Stimulated activated effector memory CD8-positive, alpha-beta T cell treated with anti-CD3 and anti-CD28 coated beads, Interleukin-12 subunit alpha, Interleukin-12 subunit beta, amount 100 ng/mL, for 72 hours (primary cell): ENCODE results near the gene THOC1.
"Not testable (repeated sequence)": the region's sequence is repeated elsewhere in the genome, so short reads cannot be mapped to it uniquely, and the experiment has no call there.

ENCODE experiments used
- ATAC-seq: fragments of 150-1000 bp; cut with Tn5 transposase; 2 replicates; pipeline ENCODE4 v1.10.0; 2021
- DNase-seq, 2 donors: peaks; one replicate each; pipeline ENCODE4 v3.0.0; 2021 to 2022; ENCODE audit warnings: low spot score in 2 of 2
- H3K27ac Mint-ChIP-seq: one replicate; pipeline ENCODE4 v1.8.0; 2022; ENCODE audit warnings: mild to moderate bottlenecking, mixed read lengths
- H3K36me3 Mint-ChIP-seq: one replicate; pipeline ENCODE4 v1.8.0; 2022; ENCODE audit warnings: mild to moderate bottlenecking, mixed read lengths
- H3K4me1 Mint-ChIP-seq: one replicate; pipeline ENCODE4 v1.8.0; 2022; ENCODE audit warnings: mixed read lengths
- H3K4me3 Mint-ChIP-seq: one replicate; pipeline ENCODE4 v1.8.0; 2022; ENCODE audit warnings: mild to moderate bottlenecking, mixed read lengths
- H3K9me3 Mint-ChIP-seq: one replicate; pipeline ENCODE4 v1.8.0; 2022; ENCODE audit warnings: mixed read lengths

THOC1 gene

DNA sequence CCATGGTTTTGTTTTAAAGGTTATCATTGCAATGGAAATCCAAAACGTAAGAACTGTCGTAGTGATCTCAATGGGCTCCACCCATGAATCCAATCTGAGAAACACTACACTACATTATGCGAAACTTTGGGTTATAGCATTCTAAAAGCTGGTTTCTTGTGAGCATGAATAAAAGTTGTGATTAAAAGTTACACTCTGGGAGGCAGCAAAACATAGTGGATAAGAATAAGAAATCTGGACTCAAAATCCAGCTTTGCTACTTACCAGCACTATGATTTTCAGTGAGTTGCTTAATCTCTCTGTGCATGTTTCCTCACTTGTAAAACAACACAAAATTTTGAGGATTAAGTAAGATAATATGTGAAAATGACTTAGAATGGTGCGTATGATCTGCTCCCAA is 25.7 kb upstream of the THOC1 start:
- no peaks in the 10 kb centered on the region for H3K9me3 Mint-ChIP-seq
- no peaks in the 10 kb centered on the region for H3K36me3 Mint-ChIP-seq
- no peak for ATAC-seq
- no peak overlapping the region for H3K27ac Mint-ChIP-seq
- no peaks in the 10 kb centered on the region for H3K4me1 Mint-ChIP-seq
- no peak for DNase-seq
- no peak overlapping the region for H3K4me3 Mint-ChIP-seq

DNA sequence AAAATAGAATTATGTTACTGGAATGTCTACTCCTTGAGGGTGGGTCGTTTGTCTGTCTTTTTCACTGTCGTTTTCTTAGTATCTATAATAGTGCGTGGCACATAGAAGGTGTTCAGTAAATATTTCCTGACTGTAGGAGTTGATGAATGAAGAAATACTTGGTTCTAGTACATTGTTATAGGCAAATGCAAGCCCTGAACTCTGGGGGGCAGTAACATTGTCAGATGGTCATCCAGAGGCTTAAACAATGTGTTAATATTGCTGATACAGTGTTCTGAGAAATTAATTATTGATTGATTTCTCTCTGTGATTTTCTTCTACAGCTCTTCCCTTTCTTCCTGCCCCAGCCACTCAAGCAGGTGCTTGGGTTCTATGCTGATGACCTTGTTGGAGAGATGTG is 24.4 kb upstream of the THOC1 start:
- no peaks in the 10 kb centered on the region for H3K36me3 Mint-ChIP-seq
- H3K4me3 Mint-ChIP-seq: no peak overlapping the region
- no peaks in the 10 kb centered on the region for H3K9me3 Mint-ChIP-seq
- DNase-seq: no peak
- no peak overlapping the region for H3K27ac Mint-ChIP-seq
- no peaks in the 10 kb centered on the region for H3K4me1 Mint-ChIP-seq
- no peak for ATAC-seq

DNA sequence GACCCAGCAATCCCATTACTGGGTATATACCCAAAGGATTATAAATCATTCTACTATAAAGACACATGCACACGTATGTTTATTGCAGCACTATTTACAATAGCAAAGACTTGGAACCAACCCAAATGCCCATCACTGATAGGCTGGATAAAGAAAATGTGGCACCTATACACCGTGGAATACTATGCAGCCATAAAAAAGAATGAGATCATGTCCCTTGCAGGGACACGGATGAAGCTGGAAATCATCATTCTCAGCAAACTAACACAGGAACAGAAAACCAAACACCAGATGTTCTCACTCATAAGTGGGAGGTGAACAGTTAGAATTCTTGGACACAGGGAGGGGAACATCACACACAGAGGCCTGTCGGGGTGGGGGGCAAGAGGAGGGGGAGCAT is 22.1 kb upstream of the THOC1 start:
- not testable (repeated sequence) for H3K36me3 Mint-ChIP-seq, ATAC-seq, H3K4me3 Mint-ChIP-seq, H3K4me1 Mint-ChIP-seq, H3K9me3 Mint-ChIP-seq, DNase-seq, H3K27ac Mint-ChIP-seq

DNA sequence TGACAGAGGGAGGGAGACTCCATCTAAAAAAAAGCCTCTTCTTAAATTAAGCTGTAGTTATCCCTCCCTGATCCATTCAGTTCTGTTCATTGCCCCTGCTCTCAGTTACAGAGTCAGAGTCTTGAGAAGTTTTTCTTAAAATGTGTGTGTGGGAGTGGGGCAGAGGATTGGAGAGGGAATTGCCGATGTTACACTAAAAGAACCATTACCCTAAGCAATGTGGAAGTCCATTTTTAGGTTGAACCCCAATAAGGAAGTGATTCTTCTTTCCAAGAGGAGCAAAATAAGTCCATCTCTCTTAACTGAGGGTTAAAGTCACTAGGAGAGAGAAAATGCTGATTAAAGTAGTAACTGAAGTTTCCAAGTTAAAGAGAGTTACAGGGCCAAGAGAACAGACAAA is 21.2 kb upstream of the THOC1 start:
- Mint-ChIP-seq H3K36me3 (no peaks in the 10 kb centered on the region), H3K27ac (no peak overlapping the region), H3K4me1 (no peaks in the 10 kb centered on the region), H3K9me3 (no peaks in the 10 kb centered on the region), H3K4me3 (no peak overlapping the region)
- DNase-seq (no peak), ATAC-seq (no peak)

DNA sequence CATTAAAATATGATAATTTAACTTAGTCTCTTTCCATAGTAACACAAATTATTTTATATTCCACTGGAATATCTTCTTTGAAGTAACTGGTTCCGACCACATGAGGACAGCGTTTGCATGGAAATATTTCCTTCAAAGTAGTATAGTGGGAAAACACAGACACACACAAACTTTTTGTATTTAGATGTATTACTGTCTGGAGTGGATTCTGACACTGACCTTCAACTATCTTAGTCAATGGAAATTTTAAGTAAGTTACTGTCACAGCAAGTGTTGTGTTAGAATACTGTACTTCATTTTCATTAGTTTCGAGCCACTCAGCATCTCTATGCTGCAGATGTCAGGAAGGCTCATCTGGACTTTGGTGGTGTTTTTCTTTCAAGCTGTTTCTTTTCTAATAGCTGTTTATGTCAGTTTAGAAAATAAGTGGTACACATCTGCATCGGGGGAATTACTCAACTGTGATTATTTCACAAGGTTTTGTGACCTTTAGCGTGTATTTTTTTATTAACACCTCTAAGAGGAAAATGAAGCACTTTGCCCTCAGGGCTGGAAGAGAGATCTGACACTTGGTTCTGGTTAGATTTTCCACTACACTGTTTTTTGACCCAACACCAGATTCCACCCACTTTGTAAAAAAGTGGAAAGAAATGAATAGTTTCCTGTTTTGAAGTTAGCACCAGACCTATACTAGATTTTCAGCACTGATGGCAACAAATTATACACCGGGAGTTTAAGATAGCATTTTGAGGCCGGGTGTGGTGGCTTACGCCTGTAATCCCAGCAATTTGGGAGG is 18.9 kb upstream of the THOC1 start:
- H3K4me3 Mint-ChIP-seq: no peak overlapping the region
- H3K36me3 Mint-ChIP-seq: no peaks in the 10 kb centered on the region

DNA sequence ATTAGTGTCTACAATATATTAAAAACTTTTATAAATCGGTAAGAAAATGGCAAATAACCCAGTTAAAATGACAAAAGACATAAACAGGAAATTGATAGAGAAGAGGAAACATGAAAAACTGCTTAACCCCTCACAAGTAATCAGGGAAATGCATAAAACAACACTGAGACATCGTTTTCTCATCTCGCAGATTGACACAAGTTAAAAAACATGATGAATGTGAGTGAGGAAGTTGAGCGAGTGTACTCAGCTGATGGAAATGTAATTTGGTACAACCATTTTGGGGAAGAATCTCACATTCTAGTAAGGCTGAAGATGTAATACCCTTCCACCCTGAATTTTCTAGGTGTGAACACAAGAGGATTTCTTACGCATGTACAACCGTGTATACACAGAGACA is 18.0 kb upstream of the THOC1 start:
- Mint-ChIP-seq H3K4me3 (no peak overlapping the region), H3K27ac (no peak overlapping the region)
- ATAC-seq: no peak

More for the DNA sequence above, 18.9 kb upstream of the THOC1 start:
- Mint-ChIP-seq H3K9me3 (no peaks in the 10 kb centered on the region), H3K4me1 (no peaks in the 10 kb centered on the region), H3K27ac (no peak overlapping the region)
- DNase-seq (no peak), ATAC-seq (no peak)

DNA sequence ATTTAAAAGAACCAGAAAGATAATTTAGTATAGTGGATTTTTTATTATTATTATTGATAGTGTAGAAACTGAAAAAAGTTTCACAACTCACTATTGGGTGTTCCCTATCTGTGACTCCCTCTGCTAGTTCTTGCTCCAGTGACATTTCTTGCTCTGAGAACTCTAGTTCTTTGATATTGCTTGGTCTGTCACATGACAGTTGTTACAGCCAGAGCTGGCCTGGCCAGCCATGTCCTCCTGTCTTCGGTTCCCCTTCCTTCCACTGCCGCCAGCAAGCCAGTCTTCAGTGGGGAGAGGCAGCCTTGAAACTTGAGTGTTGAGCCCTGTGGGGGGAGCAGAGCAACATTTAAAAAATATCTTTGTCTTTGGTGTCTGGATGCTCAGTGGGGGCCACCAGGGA is 7.6 kb upstream of the THOC1 start:
- Mint-ChIP-seq H3K4me1 (no peaks in the 10 kb centered on the region), H3K36me3 (no peaks in the 10 kb centered on the region), H3K9me3 (no peaks in the 10 kb centered on the region), H3K27ac (no peak overlapping the region), H3K4me3 (no peak overlapping the region)
- ATAC-seq (no peak), DNase-seq (no peak)

More for the DNA sequence above, 18.0 kb upstream of the THOC1 start:
- H3K9me3 Mint-ChIP-seq: no peaks in the 10 kb centered on the region
- H3K36me3 Mint-ChIP-seq: no peaks in the 10 kb centered on the region
- no peaks in the 10 kb centered on the region for H3K4me1 Mint-ChIP-seq
- DNase-seq: no peak

DNA sequence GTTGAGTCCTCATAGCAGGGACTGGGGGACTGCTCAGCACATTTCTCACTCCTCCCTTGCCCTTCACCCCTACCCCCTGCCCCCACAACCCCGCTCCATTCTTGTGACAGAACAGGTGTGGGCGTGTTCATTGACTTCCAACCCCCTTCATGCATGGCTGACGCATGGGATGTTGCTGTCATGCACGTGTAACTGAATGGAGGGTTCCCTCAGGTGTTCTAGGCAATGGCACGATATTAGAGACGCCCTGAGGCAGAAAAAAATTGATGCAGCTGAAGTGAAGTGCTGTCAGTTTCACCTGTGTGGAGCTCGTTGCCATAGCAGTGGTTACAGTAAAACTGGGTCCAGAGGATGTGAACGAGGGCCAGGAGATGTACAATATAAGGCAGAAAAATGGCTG is 6.5 kb upstream of the THOC1 start:
- Mint-ChIP-seq H3K4me1 (no peaks in the 10 kb centered on the region), H3K36me3 (no peaks in the 10 kb centered on the region), H3K4me3 (no peak overlapping the region), H3K27ac (no peak overlapping the region), H3K9me3 (no peaks in the 10 kb centered on the region)
- DNase-seq: no peak
- no peak for ATAC-seq

DNA sequence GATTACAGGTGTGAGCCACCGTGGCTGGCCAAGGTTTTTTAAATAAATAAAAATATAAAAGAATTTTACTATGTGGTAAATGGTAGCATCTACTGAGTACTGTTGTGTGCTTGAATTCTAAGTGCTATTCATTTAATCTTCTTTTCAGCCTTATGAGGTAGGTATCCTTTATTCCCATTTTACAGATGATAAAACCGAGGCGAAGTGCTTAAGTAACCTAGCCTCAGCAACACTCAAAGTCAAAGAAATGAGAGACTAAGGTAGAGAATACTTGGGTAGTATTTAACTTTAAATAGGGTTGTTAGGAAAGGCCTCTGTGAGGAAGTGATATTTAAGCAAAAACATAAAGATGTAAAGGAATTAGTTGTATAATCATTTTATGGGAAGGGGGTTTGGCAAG is 5.7 kb upstream of the THOC1 start:
- H3K9me3 Mint-ChIP-seq: no peaks in the 10 kb centered on the region
- DNase-seq (no peak), ATAC-seq (no peak)
- H3K4me3 Mint-ChIP-seq: no peak overlapping the region
- no peaks in the 10 kb centered on the region for H3K36me3 Mint-ChIP-seq
- H3K4me1 Mint-ChIP-seq: peaks cover 5% of the 10 kb centered on the region
- H3K27ac Mint-ChIP-seq: peak overlapping the region; percentile 21

DNA sequence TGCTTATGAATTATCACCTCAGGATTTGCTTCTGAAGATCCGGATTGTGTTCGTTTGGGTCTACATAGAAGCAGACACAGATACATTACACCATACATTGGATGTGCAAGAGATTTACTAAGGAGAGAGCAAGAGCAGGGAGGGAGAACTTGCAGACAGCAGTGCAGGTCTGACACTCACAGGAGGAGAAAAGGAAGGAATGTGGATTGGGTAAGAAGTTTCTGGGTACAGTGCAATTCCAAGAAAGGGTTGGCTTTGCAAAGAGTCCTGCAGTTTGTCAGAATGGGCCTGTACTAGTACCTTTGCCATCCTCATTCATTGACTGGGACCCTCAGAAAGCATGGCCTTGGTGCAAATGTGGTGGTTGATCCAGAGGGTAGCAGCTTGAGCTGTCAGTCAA is 4.8 kb upstream of the THOC1 start:
- no peak for DNase-seq
- Mint-ChIP-seq H3K4me3 (no peak overlapping the region), H3K27ac (no peak overlapping the region), H3K36me3 (peaks cover 8% of the 10 kb centered on the region), H3K9me3 (no peaks in the 10 kb centered on the region), H3K4me1 (peaks cover 5% of the 10 kb centered on the region)
- ATAC-seq: no peak

DNA sequence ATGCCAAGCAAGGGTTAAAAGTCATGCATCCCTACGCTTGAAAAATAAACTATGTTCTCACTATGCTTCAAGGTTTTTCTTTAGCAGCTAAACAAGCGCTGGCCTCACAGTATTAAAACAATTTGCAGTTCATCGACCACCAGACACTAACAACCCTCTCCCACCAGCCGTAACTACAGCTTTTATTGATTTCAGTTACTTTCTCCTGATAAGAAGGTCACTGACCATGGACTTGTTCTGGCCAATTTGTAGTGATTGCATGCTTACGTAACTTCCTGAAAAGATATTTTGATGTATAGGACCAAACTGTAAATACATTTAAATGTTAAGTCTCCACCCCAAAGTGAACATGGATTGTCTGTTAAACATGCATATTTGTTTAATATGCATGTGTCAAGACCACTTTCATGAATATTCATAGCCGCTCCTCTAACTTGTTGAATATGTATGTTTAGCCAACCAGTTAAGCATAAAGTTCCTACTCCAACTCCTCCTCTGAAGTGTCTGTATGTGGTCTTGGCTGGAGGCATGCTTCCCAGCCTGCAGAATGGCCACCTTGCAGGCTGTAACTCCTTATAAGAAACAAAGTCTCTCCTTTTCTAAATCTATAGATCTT is 1.7 kb upstream of the THOC1 start:
- peak overlapping the region; percentile 100 for H3K4me3 Mint-ChIP-seq
- DNase-seq (no peak), ATAC-seq (no peak)
- H3K4me1 Mint-ChIP-seq: peaks cover 12% of the 10 kb centered on the region
- H3K36me3 Mint-ChIP-seq: peaks cover 33% of the 10 kb centered on the region
- peak overlapping the region; percentile 100 for H3K27ac Mint-ChIP-seq
- no peaks in the 10 kb centered on the region for H3K9me3 Mint-ChIP-seq

DNA sequence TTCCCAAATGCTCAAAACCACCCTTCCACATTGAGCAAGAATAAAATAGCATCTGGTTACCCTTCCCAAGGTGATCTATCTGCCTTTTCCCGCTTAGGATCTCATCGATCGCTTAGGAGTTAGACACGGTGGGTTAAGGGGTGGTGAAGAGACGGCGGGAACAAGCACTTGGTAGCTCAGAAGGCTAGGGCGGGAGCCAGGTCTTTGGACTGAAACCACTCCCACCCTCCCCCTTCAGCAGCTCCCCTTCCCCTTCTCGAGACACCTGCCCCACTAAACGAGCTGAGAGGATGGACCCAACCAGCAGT is 513 bp downstream of the THOC1 start:
- Mint-ChIP-seq H3K4me3 (peak overlapping the region; percentile 100), H3K36me3 (peaks cover 56% of the 10 kb centered on the region), H3K9me3 (no peaks in the 10 kb centered on the region), H3K4me1 (peaks cover 12% of the 10 kb centered on the region), H3K27ac (peak overlapping the region; percentile 100)
- ATAC-seq (no peak), DNase-seq (no peak)

DNA sequence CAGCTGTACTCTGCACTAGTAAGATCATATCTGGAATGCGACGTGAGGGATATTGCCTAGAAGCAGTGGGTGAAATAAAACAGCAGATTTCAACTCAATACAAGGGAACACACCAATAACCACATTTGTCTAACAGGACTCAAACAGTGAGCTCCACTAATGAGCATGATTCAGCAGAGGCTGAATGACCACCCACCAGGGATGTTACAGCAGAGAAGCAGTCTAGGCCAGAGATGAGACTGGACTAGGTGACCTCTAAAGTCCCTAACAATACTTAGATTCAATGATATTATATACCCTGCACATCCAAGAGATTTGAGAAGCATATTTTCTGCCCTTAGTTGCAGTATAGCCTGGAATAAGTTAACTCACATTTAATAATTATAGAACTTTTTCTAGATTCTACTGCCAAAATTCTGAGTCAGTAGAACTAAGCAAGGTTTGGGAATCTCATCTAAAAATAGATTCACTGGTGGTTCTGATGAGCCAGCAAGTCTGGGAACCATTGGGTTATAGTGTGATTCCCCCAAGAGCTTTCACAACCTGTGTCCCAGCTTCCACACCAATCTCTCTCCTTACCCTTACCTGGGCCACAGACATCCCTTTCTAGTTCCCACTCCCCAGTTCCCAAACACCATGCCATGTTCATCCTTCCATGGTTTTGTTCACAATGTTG is 6.3 kb downstream of the THOC1 start:
- Mint-ChIP-seq H3K4me1 (peaks cover 12% of the 10 kb centered on the region), H3K36me3 (peaks cover 95% of the 10 kb centered on the region)
- no peak for ATAC-seq

DNA sequence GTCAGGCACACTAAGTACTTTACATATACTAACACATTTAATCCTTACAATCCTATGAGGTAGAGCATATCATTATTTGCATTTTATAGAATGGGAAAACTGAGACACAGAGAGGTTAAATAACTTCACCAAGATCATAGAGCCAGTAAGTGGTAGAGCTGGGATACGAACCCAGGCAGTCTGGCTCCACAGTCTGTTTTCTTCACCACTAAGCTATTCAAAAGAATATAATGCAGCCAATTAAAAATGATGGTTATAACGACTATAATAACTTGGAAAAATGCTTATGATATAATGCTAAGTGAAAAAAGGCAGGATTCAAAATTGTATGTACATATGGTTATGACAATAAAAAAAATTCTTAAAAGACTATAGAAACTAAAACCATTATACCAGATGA is 7.3 kb downstream of the THOC1 start:
- Mint-ChIP-seq H3K4me1 (peaks cover 6% of the 10 kb centered on the region), H3K36me3 (peaks cover 97% of the 10 kb centered on the region)

More for the DNA sequence above, 6.3 kb downstream of the THOC1 start:
- Mint-ChIP-seq H3K27ac (peak overlapping the region; percentile 1), H3K9me3 (no peaks in the 10 kb centered on the region), H3K4me3 (no peak overlapping the region)
- DNase-seq: no peak

DNA sequence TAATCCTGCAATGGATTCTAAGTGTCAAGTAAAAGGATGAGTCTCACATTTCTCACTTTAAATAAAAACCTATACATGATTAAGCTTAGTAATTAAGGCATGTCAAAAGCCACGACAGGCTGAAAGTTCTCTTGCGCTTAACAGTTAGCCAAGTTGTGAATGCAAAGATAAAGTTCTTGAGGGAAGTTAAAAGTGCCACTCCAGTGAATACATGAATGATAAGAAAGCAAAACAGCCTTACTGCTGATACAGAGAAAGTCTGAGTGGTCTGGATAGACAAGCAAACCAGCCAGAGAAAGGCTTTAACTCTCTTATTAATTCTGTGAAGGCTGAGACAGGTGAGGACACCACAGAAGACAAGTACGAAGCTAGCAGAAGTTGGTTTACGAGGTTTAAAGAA is 12.7 kb downstream of the THOC1 start:
- ATAC-seq (no peak), DNase-seq (no peak)
- Mint-ChIP-seq H3K4me1 (no peaks in the 10 kb centered on the region), H3K9me3 (no peaks in the 10 kb centered on the region), H3K36me3 (peaks cover 100% of the 10 kb centered on the region), H3K27ac (no peak overlapping the region), H3K4me3 (no peak overlapping the region)

More for the DNA sequence above, 7.3 kb downstream of the THOC1 start:
- Mint-ChIP-seq H3K27ac (no peak overlapping the region), H3K4me3 (no peak overlapping the region), H3K9me3 (no peaks in the 10 kb centered on the region)
- ATAC-seq (no peak), DNase-seq (no peak)

DNA sequence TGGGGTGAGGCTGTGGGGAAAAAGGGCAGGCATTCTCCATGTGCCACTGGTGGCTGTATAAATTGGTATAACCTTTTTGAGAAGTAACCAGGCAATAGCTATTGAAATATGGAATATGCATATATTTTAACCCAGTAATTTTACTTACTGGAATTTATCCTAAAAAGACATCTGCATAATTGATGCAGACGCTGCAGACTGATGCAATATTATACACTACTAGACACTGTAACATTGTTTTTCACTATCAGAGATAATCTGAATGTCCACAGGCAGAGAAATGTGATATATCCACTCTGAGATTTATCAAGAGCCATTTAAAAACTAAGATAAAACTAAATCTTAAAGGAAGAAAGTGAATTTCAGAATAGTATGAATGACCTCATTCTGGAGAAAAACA is 14.7 kb downstream of the THOC1 start:
- H3K9me3 Mint-ChIP-seq: no peaks in the 10 kb centered on the region
- DNase-seq (no peak), ATAC-seq (no peak)
- H3K36me3 Mint-ChIP-seq: peaks cover 100% of the 10 kb centered on the region
- H3K27ac Mint-ChIP-seq: no peak overlapping the region
- no peaks in the 10 kb centered on the region for H3K4me1 Mint-ChIP-seq
- H3K4me3 Mint-ChIP-seq: no peak overlapping the region
